IMR-90 (cell line): ENCODE results near the gene CTIF. TPM values are rescaled to one million over a fixed set of nuclear protein-coding genes. Genes with fewer than 3 reads are reported as not detected.

ENCODE experiments used
- ATAC-seq: fragments of 200-7000 bp; cut with Tn5 transposase; 2 replicates; pipeline ENCODE4 v1.9.1; 2020; ENCODE audit warnings: low read depth, mild to moderate bottlenecking, moderate library complexity
- BruUV-seq: library from RNA; stranded (reverse); fragments of 400-500 nt; replicated peaks from 2 replicates; lab custom pipeline; 2021; lab: Mats Ljungman, UMichigan
- CTCF ChIA-PET: fragments of 300-600 bp; formaldehyde crosslinking; extraction: SDS; loops from one replicate; lab custom pipeline; 2021; ENCODE audit warnings: antibody characterized with exemption; lab: Yijun Ruan, JAX
- POLR2A ChIA-PET: fragments of 300-600 bp; sonication (Branson Sonifier 250); formaldehyde crosslinking; loops from one replicate; lab custom pipeline; 2022; ENCODE audit warnings: antibody characterized with exemption; ENCODE audit not compliant: unreplicated experiment; lab: Charles Lee
- DNase-seq: peaks from one replicate; pipeline ENCODE4 v3.0.0; 2013
- H2AFZ ChIP-seq: replicated peaks from 2 replicates; pipeline ENCODE3; 2013; ENCODE audit warnings: low read length, mild to moderate bottlenecking; ENCODE audit not compliant: poor library complexity
- H2AK5ac ChIP-seq: 2 replicates; pipeline ENCODE4 v1.6.1; 2013; ENCODE audit warnings: low read depth, low read length, inconsistent platforms
- H2AK9ac ChIP-seq: replicated peaks from 2 replicates; pipeline ENCODE3; 2013; ENCODE audit warnings: mild to moderate bottlenecking, low read depth, low read length, moderate library complexity; ENCODE audit not compliant: poor library complexity
- H2BK120ac ChIP-seq: 2 replicates; pipeline ENCODE4 v1.6.1; 2013; ENCODE audit warnings: low read depth, low read length, inconsistent platforms
- H2BK15ac ChIP-seq: 3 replicates; pipeline ENCODE4 v1.6.1; 2013; ENCODE audit warnings: low read depth, low read length, inconsistent platforms
- H2BK20ac ChIP-seq: 2 replicates; pipeline ENCODE4 v1.6.1; 2013; ENCODE audit warnings: low read depth, mild to moderate bottlenecking, inconsistent platforms, low read length, moderate library complexity
- H2BK5ac ChIP-seq: 2 replicates; pipeline ENCODE4 v1.6.1; 2013; ENCODE audit warnings: mild to moderate bottlenecking, low read depth, low read length, inconsistent platforms; ENCODE audit not compliant: poor library complexity, severe bottlenecking
- H3K14ac ChIP-seq: replicated peaks from 2 replicates; pipeline ENCODE4 v1.6.1; 2013; ENCODE audit warnings: low read depth, low read length, inconsistent platforms
- H3K18ac ChIP-seq: 2 replicates; pipeline ENCODE4 v1.6.1; 2013; ENCODE audit warnings: low read depth, low read length, control low read depth
- H3K23ac ChIP-seq: 2 replicates; pipeline ENCODE4 v1.6.1; 2013; ENCODE audit warnings: low read depth, low read length, inconsistent platforms
- H3K27ac ChIP-seq: 2 replicates; pipeline ENCODE4 v1.5.1; 2013; ENCODE audit warnings: mild to moderate bottlenecking, control low read depth, low read length; ENCODE audit not compliant: insufficient read depth
- H3K27me3 ChIP-seq: 2 replicates; pipeline ENCODE4 v1.6.1; 2013; ENCODE audit warnings: low read length; ENCODE audit not compliant: control insufficient read depth, insufficient read depth
- H3K36me3 ChIP-seq: 2 replicates; pipeline ENCODE4 v1.6.1; 2013; ENCODE audit warnings: low read length, mixed read lengths; ENCODE audit not compliant: control insufficient read depth, insufficient read depth
- H3K4ac ChIP-seq: 2 replicates; pipeline ENCODE4 v1.6.1; 2013; ENCODE audit warnings: low read depth, low read length, inconsistent platforms
- H3K4me1 ChIP-seq: 2 replicates; pipeline ENCODE4 v1.6.1; 2013; ENCODE audit warnings: low read length, mixed read lengths; ENCODE audit not compliant: control insufficient read depth, insufficient read depth
- H3K4me2 ChIP-seq: 2 replicates; pipeline ENCODE4 v1.6.1; 2013; ENCODE audit warnings: low read depth, mild to moderate bottlenecking, control low read depth, low read length, moderate library complexity
- H3K4me3 ChIP-seq: 2 replicates; pipeline ENCODE4 v1.5.1; 2013; ENCODE audit warnings: low read depth, mild to moderate bottlenecking, control low read depth, low read length, moderate library complexity; ENCODE audit not compliant: insufficient read depth
- H3K56ac ChIP-seq: 2 replicates; pipeline ENCODE4 v1.6.1; 2013; ENCODE audit warnings: low read length, inconsistent platforms; ENCODE audit not compliant: insufficient read depth; ENCODE audit errors: extremely low read depth
- H3K79me1 ChIP-seq, 2 experiments: 2 replicates each; pipeline ENCODE4 v1.6.1; 2013; ENCODE audit warnings: low read length in 2 of 2, inconsistent platforms in 1 of 2, low read depth in 1 of 2
- H3K9ac ChIP-seq: 2 replicates; pipeline ENCODE4 v1.6.1; 2013; ENCODE audit warnings: low read depth, low read length, control low read depth
- H3K9me1 ChIP-seq: 2 replicates; pipeline ENCODE4 v1.6.1; 2013; ENCODE audit warnings: low read length, inconsistent platforms; ENCODE audit not compliant: insufficient read depth
- H3K9me3 ChIP-seq: 2 replicates; pipeline ENCODE4 v1.6.1; 2013; ENCODE audit warnings: low read length; ENCODE audit not compliant: control insufficient read depth, insufficient read depth
- H4K20me1 ChIP-seq: 2 replicates; pipeline ENCODE4 v1.6.1; 2013; ENCODE audit warnings: low read length, inconsistent platforms; ENCODE audit not compliant: insufficient read depth
- H4K5ac ChIP-seq: 2 replicates; pipeline ENCODE4 v1.6.1; 2013; ENCODE audit warnings: mild to moderate bottlenecking, low read depth, low read length, control low read depth
- H4K8ac ChIP-seq, 2 experiments: 2 replicates each; pipeline ENCODE4 v1.6.1; 2013; ENCODE audit warnings: low read depth in 2 of 2, low read length in 2 of 2, control low read depth in 1 of 2, inconsistent platforms in 1 of 2
- H4K91ac ChIP-seq: 2 replicates; pipeline ENCODE4 v1.6.1; 2013; ENCODE audit warnings: low read depth, low read length, inconsistent platforms; ENCODE audit not compliant: insufficient read depth
- BHLHE40 ChIP-seq: fragments of 150-350 bp; IDR thresholded peaks from 2 replicates; pipeline ENCODE4 v1.6.1; 2016; ENCODE audit warnings: mild to moderate bottlenecking, low read depth, low read length
- CEBPB ChIP-seq: IDR thresholded peaks from 2 replicates; pipeline ENCODE4 v1.6.1; 2012; ENCODE audit warnings: low read depth, low read length, improper control_type of control experiment
- CHD1 ChIP-seq: IDR thresholded peaks from 2 replicates; pipeline ENCODE4 v1.6.1; 2012; ENCODE audit warnings: low read depth, low read length, improper control_type of control experiment
- CTCF ChIP-seq: conservative IDR thresholded peaks from 2 replicates; pipeline ENCODE4 v1.5.1; 2012; ENCODE audit warnings: mild to moderate bottlenecking, low read depth, low read length, improper control_type of control experiment
- ELK1 ChIP-seq: fragments of 150-350 bp; IDR thresholded peaks from 2 replicates; pipeline ENCODE4 v1.6.1; 2016; ENCODE audit warnings: low read depth, mild to moderate bottlenecking, low read length, moderate library complexity, borderline replicate concordance
- FOS ChIP-seq: fragments of 150-350 bp; IDR thresholded peaks from 2 replicates; pipeline ENCODE4 v1.6.1; 2016; ENCODE audit warnings: low read depth, low read length
- MAFK ChIP-seq: IDR thresholded peaks from 2 replicates; pipeline ENCODE4 v1.6.1; 2012; ENCODE audit warnings: low read depth, low read length, improper control_type of control experiment
- MAZ ChIP-seq: IDR thresholded peaks from 2 replicates; pipeline ENCODE4 v1.6.1; 2012; ENCODE audit warnings: low read depth, mild to moderate bottlenecking, low read length, improper control_type of control experiment, moderate library complexity, borderline replicate concordance
- MXI1 ChIP-seq: IDR thresholded peaks from 2 replicates; pipeline ENCODE4 v1.6.1; 2012; ENCODE audit warnings: low read depth, mild to moderate bottlenecking, low read length, moderate library complexity, borderline replicate concordance
- NFE2L2 ChIP-seq: fragments of 150-350 bp; IDR thresholded peaks from 2 replicates; pipeline ENCODE4 v1.6.1; 2016; ENCODE audit warnings: low read depth, mild to moderate bottlenecking, low read length
- POLR2A ChIP-seq: IDR thresholded peaks from 2 replicates; pipeline ENCODE4 v1.6.1; 2012; ENCODE audit warnings: mild to moderate bottlenecking, low read depth, low read length
- RAD21 ChIP-seq: IDR thresholded peaks from 2 replicates; pipeline ENCODE4 v1.6.1; 2012; ENCODE audit warnings: low read length, improper control_type of control experiment
- RCOR1 ChIP-seq: IDR thresholded peaks from 2 replicates; pipeline ENCODE4 v1.6.1; 2012; ENCODE audit warnings: mild to moderate bottlenecking, low read length, improper control_type of control experiment; ENCODE audit not compliant: insufficient replicate concordance
- RFX5 ChIP-seq: IDR thresholded peaks from 2 replicates; pipeline ENCODE4 v1.8.0; 2012; ENCODE audit warnings: low read depth, mild to moderate bottlenecking, low read length, moderate library complexity
- SMC3 ChIP-seq: fragments of 150-350 bp; IDR thresholded peaks from 2 replicates; pipeline ENCODE4 v1.6.1; 2016; ENCODE audit warnings: low read depth, mild to moderate bottlenecking, antibody characterized with exemption, low read length, moderate library complexity
- USF2 ChIP-seq: fragments of 150-350 bp; IDR thresholded peaks from 2 replicates; pipeline ENCODE4 v1.6.1; 2017; ENCODE audit warnings: mild to moderate bottlenecking, antibody characterized with exemption, low read length, low read depth
- WGBS, 2 experiments: methylation state at CpG; one replicate each; pipeline versions ENCODE4 v1.1.5 to v1.1.7; 2013; ENCODE audit warnings: missing lambda C conversion rate in 2 of 2; ENCODE audit not compliant: insufficient read length in 1 of 2; ENCODE audit errors: extremely low coverage in 2 of 2; 5-methylcytosine and 5-hydroxymethylcytosine counted together
- dilution Hi-C: fragments of 300-500 bp; cut with HindIII; formaldehyde crosslinking; loops from one replicate; pipeline ENCODE4 v1.14.3; 2018; ENCODE audit warnings: low sequenced_read_pairs; ENCODE audit not compliant: unreplicated experiment
- in situ Hi-C: fragments of 300-500 bp; cut with MboI; formaldehyde crosslinking; loops from 3 replicates; pipeline ENCODE4 v1.14.3; 2019; ENCODE audit warnings: low sequenced_read_pairs, inconsistent platforms, mixed read lengths
- intact Hi-C: fragments of 100-400 bp; cut with micrococcal nuclease; formaldehyde crosslinking; loops from 2 replicates; pipeline ENCODE4 v1.10.0; 2022
- polyA plus RNA-seq, 3 experiments: library from polyadenylated mRNA; depleted of rRNA; stranded (reverse); fragments of >200 nt; gene quantifications; 2 replicates each; pipeline ENCODE4 v1.2.3, GENCODE V29; 2012; ENCODE audit warnings: low replicate concordance in 1 of 3
- total RNA-seq: library from RNA; depleted of rRNA; stranded (reverse); fragments of >200 nt; gene quantifications from 2 replicates; pipeline ENCODE4 v1.2.3, GENCODE V29; 2012

CTIF gene
- total and polyA plus RNA-seq, 2 of the 4 experiments (the other 2 are of a cell fraction), result 25.1 to 57.0 TPM

- Histone ChIP-seq H3K36me3 (peaks cover 26% of the 10 kb centered on the region), H2BK5ac (no peak overlapping the region), H4K91ac (no peak overlapping the region), H3K4ac (no peak overlapping the region), H3K9ac (no peak overlapping the region), H3K27me3 (no peaks in the 10 kb centered on the region), H4K5ac (no peak overlapping the region), H3K14ac (no peak overlapping the region), H3K4me1 (peaks cover 21% of the 10 kb centered on the region), H2AK5ac (peak overlapping the region; percentile 2; the same call in 1 of the 2 replicates), H3K4me2 (no peak overlapping the region), H2BK120ac (no peak overlapping the region), H2AFZ (no peak overlapping the region), H4K8ac (no peak overlapping the region), H3K9me1 (peaks cover 33% of the 10 kb centered on the region), H3K23ac (no peak overlapping the region), H3K56ac (no peak overlapping the region), H3K18ac (no peak overlapping the region), H2BK15ac (no peak overlapping the region), H4K20me1 (peaks cover 20% of the 10 kb centered on the region), H2BK20ac (no peak overlapping the region), H2AK9ac (no peak overlapping the region), H3K4me3 (no peak overlapping the region), H3K27ac (no peak overlapping the region), H3K79me1 (peaks cover 46 to 88% of the 10 kb centered on the region in 2 experiments), H3K9me3 (peaks cover 21% of the 10 kb centered on the region)
- in situ Hi-C loops (no loop called here), dilution Hi-C loops (no loop called here), intact Hi-C loops (no loop called here)
- TF ChIP-seq CHD1 (no peak), MAZ (no peak), MAFK (no peak), FOS (no peak), SMC3 (no peak), CTCF (no peak), CEBPB (no peak), ELK1 (no peak), RCOR1 (no peak), RAD21 (no peak), MXI1 (no peak), RFX5 (no peak), BHLHE40 (no peak), USF2 (no peak), POLR2A (no peak), NFE2L2 (no peak)
- WGBS, 2 experiments, result 100% methylated on average over 1 of the region's 4 CpGs; no CpG with 5 or more reads in 1 of the 2 experiments
- ATAC-seq, result no peak
- DNase-seq, result no peak
- ChIA-PET POLR2A (no interaction called here), CTCF (interaction anchor here (0.6 kb wide), 1 partner anchor 9 kb away, joined by 3 read pairs; no protein-coding TSS in a partner anchor)
- no TSS peak for BruUV-seq
Observed at GRCh38 chr18:48724442-48724841, 185.6 kb downstream of the CTIF start.
